ENCODE data around the gene DCTN2. TPM values are rescaled to one million over a fixed set of nuclear protein-coding genes. Genes with fewer than 3 reads are reported as not detected.

Gene DCTN2
- total and polyA plus RNA-seq, 5 experiments from 2014 or later = 60.6 to 70.5 (median 67.8) TPM

GRCh38 chr12:57545809-57546437 lies 1.1 kb downstream of the DCTN2 start:
- DNase-seq = no peak

GRCh38 chr12:57543581-57543980 lies 3.4 kb downstream of the DCTN2 start:
- peaks cover 22 to 49% (median 40%) of the 10 kb centered on the region in 4 donors for H3K4me1 Mint-ChIP-seq
- H3K4me3 Mint-ChIP-seq = no peak overlapping the region
- DNase-seq = no peak
- H3K9me3 Mint-ChIP-seq = no peaks in the 10 kb centered on the region
- no peaks in the 10 kb centered on the region for H3K27me3 Mint-ChIP-seq
- peak overlapping the region in 5 of 10 donors; percentile 14 to 66 (median 53) for H3K27ac Mint-ChIP-seq
- POLR2A ChIA-PET = interaction anchor here (1.0 to 1.7 kb wide), 3 partner anchors 19 to 85 kb away, joined by 3 to 5 read pairs (median 4); partner anchors contain the start of gene DDIT3
- peaks cover 0 to 30% (median 2%) of the 10 kb centered on the region in 3 donors for H3K36me3 Mint-ChIP-seq
- no peak for ATAC-seq

More at GRCh38 chr12:57545809-57546437, 1.1 kb downstream of the DCTN2 start:
- Mint-ChIP-seq H3K27me3 (peaks cover 0 to 9% (median 0%) of the 10 kb centered on the region in 5 donors), H3K4me3 (peak overlapping the region; percentile 91 to 99 (median 97)), H3K27ac (peak overlapping the region; percentile 86 to 98 (median 94)), H3K36me3 (peaks cover 0 to 8% (median 0%) of the 10 kb centered on the region in 3 donors), H3K4me1 (peaks cover 29 to 61% (median 53%) of the 10 kb centered on the region in 4 donors), H3K9me3 (no peaks in the 10 kb centered on the region)
- POLR2A ChIA-PET = interaction anchor here (0.5 to 2.4 kb wide), 5 partner anchors 9 to 44 kb away, joined by 3 to 12 read pairs (median 3); partner anchors contain the start of gene DDIT3
- ATAC-seq = no peak

DNA sequence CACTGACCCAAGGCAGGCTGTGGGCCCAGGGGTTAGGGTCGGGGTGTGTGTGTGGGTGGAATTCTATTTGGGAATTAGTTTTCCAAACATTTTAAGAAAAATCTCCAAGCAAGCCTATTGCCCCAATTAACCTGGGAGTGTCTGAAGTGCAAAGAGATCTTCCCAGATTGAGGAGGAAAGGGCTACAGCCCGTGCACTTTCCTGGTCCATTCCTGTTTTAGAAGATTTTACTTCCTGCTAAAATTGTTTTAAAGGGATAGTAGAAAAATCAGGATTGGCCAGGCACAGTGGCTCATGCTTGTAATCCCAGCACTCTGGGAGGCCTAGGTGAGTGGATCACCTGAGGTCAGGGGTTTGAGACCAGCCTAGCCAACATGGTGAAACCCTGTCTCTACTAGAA lies 5.3 kb downstream of the DCTN2 start:
- no peak overlapping the region for H3K27ac Mint-ChIP-seq
- DNase-seq (no peak), ATAC-seq (no peak)
- no peaks in the 10 kb centered on the region for H3K9me3 Mint-ChIP-seq
- peaks cover 23 to 45% (median 32%) of the 10 kb centered on the region in 4 donors for H3K4me1 Mint-ChIP-seq
- peaks cover 0 to 43% (median 4%) of the 10 kb centered on the region in 3 donors for H3K36me3 Mint-ChIP-seq
- no peak overlapping the region for H3K4me3 Mint-ChIP-seq
- POLR2A ChIA-PET = no interaction called here
- no peaks in the 10 kb centered on the region for H3K27me3 Mint-ChIP-seq

- no peak for ATAC-seq
- Mint-ChIP-seq H3K36me3 (peaks cover 0 to 46% (median 4%) of the 10 kb centered on the region in 3 donors), H3K4me1 (peaks cover 17 to 38% (median 26%) of the 10 kb centered on the region in 4 donors), H3K27me3 (no peaks in the 10 kb centered on the region), H3K4me3 (no peak overlapping the region), H3K27ac (peak overlapping the region in 3 of 10 donors; percentile 3 to 27 (median 10)), H3K9me3 (no peaks in the 10 kb centered on the region)
- no peak for DNase-seq
- POLR2A ChIA-PET = interaction anchor here (0.7 kb wide), 1 partner anchor 22 kb away, joined by 4 read pairs; no protein-coding TSS in a partner anchor
Observed at GRCh38 chr12:57541001-57541400, 6.0 kb downstream of the DCTN2 start.

DNA sequence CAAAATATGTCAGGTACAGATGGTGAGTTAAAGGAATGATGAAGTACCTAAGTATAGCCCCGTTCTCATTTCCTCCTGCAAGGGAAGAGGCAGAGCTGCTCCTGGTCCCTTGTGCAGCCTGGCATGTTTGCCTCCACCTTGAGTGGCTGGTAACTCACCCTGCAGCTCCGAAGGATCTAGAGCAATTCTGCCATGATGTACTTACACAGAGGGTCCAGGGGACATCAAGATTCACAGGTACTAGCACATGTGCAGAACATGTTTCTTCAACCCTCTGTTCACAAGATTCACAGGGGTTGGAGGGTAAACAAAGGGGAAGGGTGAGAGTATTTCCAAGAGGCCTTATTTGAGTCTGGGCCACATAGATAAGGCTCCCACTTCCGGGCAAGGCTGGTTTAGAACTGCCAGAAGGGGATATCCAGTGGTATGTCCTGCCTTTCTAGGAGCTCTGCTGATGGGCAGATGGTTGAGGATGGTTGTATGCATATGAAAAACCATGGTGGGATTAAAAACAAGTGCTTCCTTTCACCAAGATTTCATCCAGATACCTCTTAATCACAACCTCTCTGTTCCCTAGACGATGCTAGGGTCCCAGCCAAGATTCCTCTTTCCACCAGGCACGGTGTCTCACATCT lies 7.7 kb downstream of the DCTN2 start:
- Mint-ChIP-seq H3K9me3 (no peaks in the 10 kb centered on the region), H3K4me3 (no peak overlapping the region), H3K27ac (peak overlapping the region in 2 of 10 donors; percentile 12 to 14), H3K36me3 (peaks cover 0 to 58% (median 8%) of the 10 kb centered on the region in 3 donors), H3K27me3 (no peaks in the 10 kb centered on the region), H3K4me1 (peaks cover 9 to 23% (median 14%) of the 10 kb centered on the region in 4 donors)
- ATAC-seq = no peak
- no peak for DNase-seq
- POLR2A ChIA-PET = interaction anchor here (0.6 to 1.1 kb wide), 3 partner anchors 15 to 42 kb away, joined by 3 to 5 read pairs (median 4); no protein-coding TSS in a partner anchor

DNA sequence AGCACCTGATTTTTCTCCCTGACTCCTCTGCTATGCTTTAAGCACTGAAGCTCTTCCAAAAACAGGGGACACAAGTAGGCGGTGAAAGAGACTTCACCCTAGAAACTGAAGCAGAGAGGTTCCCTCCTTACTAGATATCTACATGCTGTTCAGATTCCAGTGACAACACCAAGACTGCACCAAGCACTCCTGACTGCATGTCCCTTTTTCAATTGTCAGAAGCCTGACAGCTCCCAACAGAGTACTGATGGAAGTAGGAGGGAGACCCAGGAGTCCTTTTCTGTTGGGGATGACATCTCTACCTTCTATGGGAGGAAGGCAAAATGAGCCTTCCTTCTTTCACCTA lies 10.4 kb downstream of the DCTN2 start:
- H3K27ac Mint-ChIP-seq = peak overlapping the region in 1 of 10 donors; percentile 2
- H3K36me3 Mint-ChIP-seq = peaks cover 0 to 80% (median 10%) of the 10 kb centered on the region in 3 donors

GRCh38 chr12:57535764-57536596 lies 11.0 kb downstream of the DCTN2 start:
- Mint-ChIP-seq H3K4me1 (peaks cover 0 to 13% (median 6%) of the 10 kb centered on the region in 4 donors), H3K27ac (peak overlapping the region in 3 of 10 donors; percentile 52 to 65 (median 53)), H3K9me3 (no peaks in the 10 kb centered on the region), H3K27me3 (no peaks in the 10 kb centered on the region), H3K36me3 (peaks cover 0 to 84% (median 10%) of the 10 kb centered on the region in 3 donors), H3K4me3 (no peak overlapping the region)
- DNase-seq (no peak), ATAC-seq (no peak)
- POLR2A ChIA-PET = interaction anchor here (1.2 kb wide), 1 partner anchor 12 kb away, joined by 4 read pairs; no protein-coding TSS in a partner anchor

More for the DNA sequence above, 10.4 kb downstream of the DCTN2 start:
- Mint-ChIP-seq H3K4me3 (no peak overlapping the region), H3K9me3 (no peaks in the 10 kb centered on the region), H3K4me1 (peaks cover 0 to 13% (median 6%) of the 10 kb centered on the region in 4 donors), H3K27me3 (no peaks in the 10 kb centered on the region)
- POLR2A ChIA-PET = interaction anchor here (1.2 to 1.5 kb wide), 2 partner anchors 10 to 12 kb away, joined by 4 read pairs; no protein-coding TSS in a partner anchor
- no peak for ATAC-seq
- no peak for DNase-seq

- ATAC-seq = no peak
- H3K9me3 Mint-ChIP-seq = no peaks in the 10 kb centered on the region
- no peaks in the 10 kb centered on the region for H3K27me3 Mint-ChIP-seq
- peaks cover 0 to 13% (median 6%) of the 10 kb centered on the region in 4 donors for H3K4me1 Mint-ChIP-seq
- no peak for DNase-seq
- POLR2A ChIA-PET = no interaction called here
- peaks cover 0 to 82% (median 10%) of the 10 kb centered on the region in 3 donors for H3K36me3 Mint-ChIP-seq
- H3K27ac Mint-ChIP-seq = peak overlapping the region in 3 of 10 donors; percentile 10 to 53 (median 20)
- no peak overlapping the region for H3K4me3 Mint-ChIP-seq
Observed at GRCh38 chr12:57534991-57535543, 11.9 kb downstream of the DCTN2 start.

- peaks cover 0 to 82% (median 8%) of the 10 kb centered on the region in 3 donors for H3K36me3 Mint-ChIP-seq
- DNase-seq (no peak), ATAC-seq (no peak)
- peak overlapping the region in 1 of 10 donors; percentile 74 for H3K27ac Mint-ChIP-seq
- H3K9me3 Mint-ChIP-seq = no peaks in the 10 kb centered on the region
- H3K4me3 Mint-ChIP-seq = no peak overlapping the region
- peaks cover 0 to 20% (median 8%) of the 10 kb centered on the region in 4 donors for H3K4me1 Mint-ChIP-seq
- H3K27me3 Mint-ChIP-seq = no peaks in the 10 kb centered on the region
- POLR2A ChIA-PET = no interaction called here
Observed at GRCh38 chr12:57534250-57534649, 12.7 kb downstream of the DCTN2 start.

DNA sequence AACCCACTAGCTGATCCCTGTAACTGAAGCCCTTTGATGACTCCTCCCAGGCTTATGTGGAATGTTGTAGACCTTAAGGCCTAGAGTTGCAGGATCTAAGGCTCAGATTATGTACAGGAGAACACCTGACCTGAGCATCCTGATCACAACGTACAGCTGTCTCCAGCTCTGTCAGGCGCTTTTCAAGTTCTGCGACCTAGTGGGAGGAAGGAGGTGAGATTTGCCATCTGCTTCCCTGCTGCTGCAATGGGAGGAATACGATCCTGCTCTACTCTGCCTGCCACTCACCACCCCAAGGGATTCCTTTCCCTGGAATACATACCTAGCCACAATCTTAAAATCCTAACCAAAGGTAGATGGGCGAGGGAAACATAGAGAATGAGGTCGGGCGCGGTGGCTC lies 13.9 kb downstream of the DCTN2 start:
- Mint-ChIP-seq H3K27me3 (no peaks in the 10 kb centered on the region), H3K4me3 (no peak overlapping the region), H3K4me1 (peaks cover 0 to 9% (median 6%) of the 10 kb centered on the region in 4 donors), H3K36me3 (peaks cover 0 to 79% (median 6%) of the 10 kb centered on the region in 3 donors), H3K27ac (peak overlapping the region in 3 of 10 donors; percentile 7 to 43 (median 19)), H3K9me3 (no peaks in the 10 kb centered on the region)
- ATAC-seq (no peak), DNase-seq (no peak)
- POLR2A ChIA-PET = interaction anchor here (1.8 kb wide), 1 partner anchor 10 kb away, joined by 10 read pairs; the partner anchor contains the start of gene MBD6

- Mint-ChIP-seq H3K27ac (peak overlapping the region in 4 of 10 donors; percentile 15 to 59 (median 42)), H3K4me3 (no peak overlapping the region), H3K27me3 (no peaks in the 10 kb centered on the region), H3K4me1 (peaks cover 0 to 8% (median 5%) of the 10 kb centered on the region in 4 donors), H3K36me3 (peaks cover 0 to 80% (median 6%) of the 10 kb centered on the region in 3 donors), H3K9me3 (no peaks in the 10 kb centered on the region)
- DNase-seq (no peak), ATAC-seq (no peak)
- POLR2A ChIA-PET = interaction anchor here (1.1 to 1.8 kb wide), 2 partner anchors 8 to 15 kb away, joined by 3 to 10 read pairs; partner anchors contain the start of genes DCTN2 and MBD6
Observed at GRCh38 chr12:57531836-57532235, 15.2 kb downstream of the DCTN2 start.

Measured in naive thymus-derived CD8-positive, alpha-beta T cell (primary cell).